ENCODE results near the gene GREB1L.
A peak's percentile ranks its signal among the peaks of the same experiment; 100 is the strongest.

The GREB1L gene

DNA sequence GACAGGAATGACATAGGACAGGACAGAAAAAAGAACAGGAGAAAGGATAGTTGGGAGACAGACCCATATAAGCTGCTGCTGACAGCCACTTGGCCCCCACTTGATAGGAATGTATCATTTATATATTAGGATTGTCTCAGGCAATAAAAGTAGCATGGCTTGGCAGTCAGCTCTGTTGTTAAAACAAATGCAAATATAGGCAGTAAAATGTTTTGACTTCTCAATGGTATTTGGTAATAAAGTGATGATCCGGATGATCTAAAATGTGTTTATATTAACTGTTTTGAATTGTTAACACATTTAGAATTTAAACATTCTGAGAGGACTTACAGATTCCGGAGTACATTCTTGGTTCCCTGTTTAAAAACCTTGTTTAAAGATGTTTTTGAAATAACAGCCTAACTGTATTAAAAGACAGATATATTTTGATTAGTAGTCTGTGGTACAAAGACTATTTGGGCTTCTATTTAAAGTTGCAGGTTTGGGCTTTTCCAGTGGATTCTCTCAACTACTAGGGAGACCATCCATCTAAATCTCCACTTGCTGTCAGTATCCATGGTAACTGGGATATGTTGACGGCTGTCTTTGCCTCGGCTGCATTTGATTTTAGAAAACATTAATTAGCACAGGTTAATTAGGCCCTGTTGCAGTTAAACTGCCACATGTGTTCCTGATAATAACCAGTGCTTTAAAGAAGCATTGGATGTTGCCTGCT is 210.9 kb downstream of the GREB1L start:
- no peak for DNase-seq

- no peak for DNase-seq
Measured at GRCh38 chr18:21453511-21453901, 211.5 kb downstream of the GREB1L start.

GRCh38 chr18:21454725-21455124 is 212.7 kb downstream of the GREB1L start:
- DNase-seq: no peak

DNA sequence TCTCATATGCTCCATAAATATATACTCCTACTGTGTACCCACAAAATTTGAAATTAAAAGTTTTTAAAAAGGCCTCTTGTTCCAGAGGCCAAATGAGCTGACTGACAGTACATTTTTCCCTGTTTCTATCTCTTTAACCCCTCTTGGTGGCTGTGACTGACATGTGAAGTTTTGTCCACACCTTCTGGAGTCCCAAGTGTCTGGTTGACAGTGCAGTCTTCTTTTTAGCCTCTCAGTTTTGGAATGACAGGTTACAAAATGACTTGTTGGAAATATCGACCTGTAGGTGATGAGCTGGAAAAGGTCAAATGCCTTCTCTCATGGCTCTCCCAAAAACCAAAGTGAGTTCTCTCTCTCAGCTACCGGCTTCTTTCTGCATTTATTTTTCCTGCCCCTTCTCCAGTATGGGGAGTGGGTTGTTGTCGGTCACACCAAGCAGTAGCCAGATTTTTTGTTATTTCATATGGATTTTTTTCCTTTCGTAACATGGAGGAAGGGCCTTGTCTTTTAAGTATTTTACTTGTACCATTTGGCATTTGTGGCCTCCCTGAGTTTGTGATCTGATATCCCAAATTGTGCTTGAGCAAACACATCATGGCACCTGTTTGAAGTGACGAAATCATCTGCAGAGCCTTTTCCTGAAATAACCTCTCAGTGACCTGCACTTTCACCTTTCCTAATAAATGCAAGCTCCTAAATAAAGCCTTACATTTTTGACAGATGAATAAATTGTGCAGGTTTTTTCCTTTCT is 214.6 kb downstream of the GREB1L start:
- no peak for DNase-seq

DNA sequence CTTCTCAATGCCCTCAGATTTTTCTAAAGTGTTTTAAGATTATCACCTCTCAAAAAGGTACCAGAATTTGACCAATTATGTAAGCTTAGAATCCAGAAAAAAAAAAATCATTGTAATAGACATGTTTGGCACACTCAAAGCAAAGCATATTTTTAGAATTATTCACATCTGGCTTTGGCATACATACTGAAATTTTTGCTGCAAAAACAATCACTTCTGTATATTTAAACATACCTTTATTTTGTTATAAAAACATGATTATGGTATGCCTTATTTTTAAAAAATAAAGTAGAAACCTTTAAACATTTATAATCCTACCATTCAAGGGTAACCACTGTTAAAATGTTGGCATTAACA is 215.1 kb downstream of the GREB1L start:
- DNase-seq: no peak

- no peak for DNase-seq
Measured at GRCh38 chr18:21458310-21458709, 216.3 kb downstream of the GREB1L start.

GRCh38 chr18:21458788-21459187 is 216.8 kb downstream of the GREB1L start:
- DNase-seq: no peak

DNA sequence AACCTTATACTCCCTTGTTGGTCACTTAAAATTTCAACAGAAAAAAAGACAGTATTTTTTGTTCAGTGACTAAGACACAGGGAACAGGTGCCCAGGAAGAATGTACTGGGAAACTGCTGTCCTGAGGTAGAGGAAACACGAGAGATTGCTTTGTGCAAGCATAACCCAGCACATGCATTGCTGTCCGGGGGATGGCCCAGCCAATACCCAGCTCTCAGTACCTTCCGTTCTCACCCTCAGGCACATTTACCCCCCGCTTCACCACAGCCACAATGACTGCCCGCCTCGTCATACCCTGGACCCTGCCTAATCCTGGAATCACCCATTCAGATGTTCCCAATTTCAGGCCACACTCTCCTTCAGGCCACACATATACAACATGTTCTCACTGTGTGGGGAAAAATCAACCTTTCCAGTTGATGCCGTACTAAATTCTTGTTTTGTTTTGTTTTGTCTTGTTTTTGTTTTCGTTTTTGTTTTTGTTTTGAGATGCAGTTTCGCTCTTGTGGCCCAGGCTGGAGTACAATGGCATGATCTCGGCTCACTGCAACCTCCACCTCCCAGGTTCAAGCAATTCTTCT is 217.8 kb downstream of the GREB1L start:
- DNase-seq: no peak

GRCh38 chr18:21461460-21461859 is 219.4 kb downstream of the GREB1L start:
- DNase-seq: no peak

DNA sequence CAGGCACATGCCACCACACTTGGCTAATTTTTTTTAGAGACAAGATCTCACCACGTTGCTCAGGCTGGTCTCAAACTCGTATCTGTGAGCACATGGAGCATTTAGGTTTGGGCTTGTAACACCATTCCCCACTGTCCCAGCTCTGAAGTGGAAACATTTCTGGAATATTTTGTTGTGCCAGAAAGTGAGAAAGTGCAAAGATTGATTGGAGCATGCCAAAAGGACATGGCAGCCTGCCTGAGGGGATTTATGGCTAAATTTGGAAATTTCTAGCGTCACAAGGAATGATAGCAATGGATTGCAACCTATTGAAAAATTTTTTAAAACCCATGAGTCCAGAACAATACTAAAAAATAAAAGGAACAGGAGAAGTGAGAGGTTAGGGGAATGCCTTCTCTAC is 221.7 kb downstream of the GREB1L start:
- no peak for DNase-seq

- no peak for DNase-seq
Measured at GRCh38 chr18:21468514-21469164, 226.6 kb downstream of the GREB1L start.

DNA sequence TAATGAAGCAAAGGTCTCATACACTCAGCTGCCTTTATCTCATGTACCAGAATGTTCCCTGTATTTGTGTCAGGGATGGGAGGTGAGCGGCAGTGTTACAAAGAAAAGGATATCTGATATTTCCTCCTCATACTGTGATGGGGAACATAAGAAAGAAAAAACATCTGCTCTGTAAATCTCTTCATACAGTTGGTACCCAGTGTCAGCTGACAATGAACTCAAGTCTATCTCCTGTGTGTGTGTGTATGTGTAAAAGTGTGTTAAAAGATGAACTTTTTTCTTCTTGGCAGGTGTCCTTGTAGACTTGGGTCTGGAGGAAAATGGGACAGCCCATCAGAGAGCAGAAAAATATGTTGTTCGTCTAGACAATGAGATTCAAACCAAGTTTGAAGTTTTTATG is 230.7 kb downstream of the GREB1L start:
- no peak for DNase-seq

- DNase-seq: no peak
Measured at GRCh38 chr18:21474621-21475020, 232.6 kb downstream of the GREB1L start.

DNA sequence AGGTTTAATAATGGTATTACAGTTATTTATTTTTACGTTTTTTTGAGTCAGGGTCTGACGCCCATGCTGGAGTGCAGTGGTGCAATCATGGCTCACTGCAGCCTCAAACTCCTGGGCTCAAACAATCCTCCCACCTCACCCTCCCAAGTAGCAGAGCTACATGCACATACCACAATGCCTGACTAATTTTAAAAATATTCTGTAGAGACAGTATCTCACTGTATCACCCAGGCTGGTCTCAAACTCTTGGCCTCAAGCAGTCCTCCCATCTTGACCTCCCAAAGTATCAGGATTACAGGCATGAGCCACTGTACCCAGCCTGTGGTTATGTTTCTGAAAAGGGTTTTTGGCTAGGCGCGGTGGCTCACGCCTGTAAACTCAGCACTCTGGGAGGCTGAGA is 237.7 kb downstream of the GREB1L start:
- DNase-seq: no peak

DNA sequence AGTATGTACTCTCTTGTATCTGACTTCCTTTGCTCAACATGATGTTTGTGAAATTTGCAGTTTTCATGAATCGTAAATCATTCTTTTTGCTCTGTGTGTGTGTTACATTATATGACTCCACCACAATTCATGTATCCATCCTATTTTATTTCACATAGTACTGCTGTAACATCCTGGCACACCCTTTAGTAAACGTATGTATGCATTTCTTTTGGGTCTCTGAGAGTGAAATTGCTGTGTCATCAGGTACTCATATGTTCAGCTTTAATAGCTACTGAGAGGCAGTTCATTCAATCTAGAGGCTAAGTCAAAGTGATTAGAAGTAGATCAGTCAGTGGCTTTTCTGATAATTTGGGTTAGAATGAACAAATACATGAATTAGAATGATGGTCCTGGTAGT is 239.7 kb downstream of the GREB1L start:
- no peak for DNase-seq

GRCh38 chr18:21483051-21483450 is 241.0 kb downstream of the GREB1L start:
- DNase-seq: no peak

DNA sequence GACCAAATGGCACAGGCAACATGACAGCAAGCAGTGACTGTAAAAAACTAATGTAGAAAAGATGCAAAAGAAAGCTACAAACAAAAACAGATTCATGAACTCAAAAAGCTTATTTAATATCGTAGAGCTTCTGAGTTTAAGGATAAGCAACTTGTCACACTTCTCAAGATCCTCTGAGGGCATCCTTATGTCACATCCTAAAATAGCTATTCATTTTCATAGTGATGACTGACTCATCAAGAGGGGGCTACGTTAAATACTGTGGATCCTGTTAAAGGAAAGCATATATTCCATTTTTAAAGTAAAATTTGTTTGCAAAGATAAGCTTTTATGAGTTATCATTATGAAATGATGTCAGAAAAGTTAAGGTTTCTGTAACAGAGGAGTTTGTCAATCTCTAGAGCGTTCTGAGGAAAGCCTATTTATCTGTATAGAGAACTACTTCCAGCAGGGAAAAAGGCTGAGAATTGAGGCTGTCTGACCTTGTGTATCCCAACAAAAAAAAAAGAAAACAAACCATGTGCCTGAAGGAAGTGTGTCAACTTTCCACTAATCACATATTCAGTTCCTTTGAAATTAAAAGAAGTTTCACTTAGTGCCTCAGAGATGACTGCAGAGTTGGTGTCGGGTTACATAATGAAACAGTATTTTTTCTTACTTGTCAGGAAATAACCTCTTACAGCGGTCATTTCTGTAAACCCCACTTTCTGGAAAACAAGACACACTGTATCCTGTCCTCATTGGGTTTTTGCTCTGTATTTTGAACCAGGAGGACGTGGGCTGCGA is 243.0 kb downstream of the GREB1L start:
- DNase-seq: no peak

GRCh38 chr18:21486905-21487437 is 244.9 kb downstream of the GREB1L start:
- DNase-seq: no peak

DNA sequence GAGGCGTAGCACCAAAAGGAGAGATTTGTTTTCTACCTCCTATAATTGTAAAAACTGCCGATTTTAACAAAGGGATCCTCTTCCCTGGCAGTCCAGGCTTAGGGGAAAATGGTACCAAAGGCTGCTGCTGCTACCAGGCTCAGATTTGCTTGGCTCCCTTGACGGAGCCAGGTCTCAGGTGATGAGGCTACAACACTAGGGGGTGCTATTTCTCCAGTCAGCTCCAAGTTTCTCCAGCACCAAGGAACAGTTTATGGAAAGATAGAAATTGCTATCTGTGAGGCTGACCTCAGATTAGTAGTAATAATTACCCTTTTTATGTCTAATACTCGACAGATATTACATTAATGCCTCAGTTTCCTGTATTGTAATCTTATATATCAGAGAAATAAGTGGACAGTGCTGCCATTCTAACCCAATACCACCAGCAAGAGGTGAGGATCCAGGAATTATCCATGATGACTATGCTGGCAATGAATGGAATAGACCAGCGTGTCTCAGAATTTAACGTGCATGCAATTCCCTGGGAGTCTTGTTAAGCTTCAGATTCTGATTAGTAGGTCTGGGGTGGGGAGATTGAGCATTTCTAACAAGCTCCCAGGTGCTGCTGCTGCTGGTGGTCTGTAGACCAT is 247.2 kb downstream of the GREB1L start:
- DNase-seq: peak; percentile 11 to 37

DNA sequence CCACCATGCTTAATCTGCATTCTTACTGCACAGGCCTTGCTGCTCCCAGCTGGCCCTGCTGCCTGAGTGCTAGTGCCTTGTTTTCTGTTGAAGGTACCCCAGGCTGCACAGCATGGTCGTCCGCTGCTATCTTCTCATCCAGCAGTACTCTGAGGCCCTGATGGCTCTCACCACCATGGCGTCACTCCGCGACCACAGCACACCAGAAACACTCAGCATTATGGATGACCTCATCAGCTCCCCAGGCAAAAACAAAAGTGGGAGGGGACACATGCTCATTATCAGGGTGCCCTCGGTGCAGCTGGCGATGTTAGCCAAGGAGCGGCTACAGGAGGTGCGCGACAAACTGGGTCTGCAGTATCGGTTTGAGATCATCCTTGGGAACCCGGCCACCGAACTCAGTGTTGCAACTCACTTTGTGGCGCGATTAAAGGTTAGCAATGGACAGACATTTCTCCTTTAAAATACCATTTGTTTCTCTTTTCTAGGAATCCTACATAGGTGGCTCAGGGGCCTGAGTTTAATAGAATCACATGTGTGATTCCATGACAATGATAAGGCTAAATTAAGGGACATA is 248.0 kb downstream of the GREB1L start:
- no peak for DNase-seq

DNA sequence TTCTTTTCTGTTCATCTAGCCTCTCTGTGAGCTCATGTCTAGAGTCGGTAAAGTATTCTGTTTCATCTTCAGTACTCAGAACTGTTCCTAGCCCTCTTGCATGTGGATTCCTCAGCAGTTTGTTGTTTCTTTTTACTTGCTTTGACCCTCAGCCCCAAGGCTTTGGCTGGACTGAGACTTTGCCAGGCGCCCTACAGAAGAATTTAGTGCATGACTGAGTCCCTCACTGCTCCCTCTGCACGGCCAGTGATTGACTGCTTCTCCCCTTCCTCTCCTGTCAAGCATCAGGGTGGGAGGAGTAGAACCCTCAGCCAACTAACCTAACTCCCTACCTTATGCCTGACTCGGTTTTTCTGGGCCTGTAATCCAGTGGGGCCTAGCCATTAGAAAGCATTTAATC is 248.7 kb downstream of the GREB1L start:
- no peak for DNase-seq
